Muscle of back (tissue), 11 donors: Measurements from ENCODE around the gene CREB3L2. TPM values are rescaled to one million over a fixed set of nuclear protein-coding genes. Genes with fewer than 3 reads are reported as not detected.

Experiments used
- DNase-seq, 3 donors: peaks; one replicate each; pipeline versions ENCODE4 v3.0.0 to v3.0.0-alpha.2; 2013
- polyA plus RNA-seq, 10 donors: library from polyadenylated mRNA; unstranded; fragments of 120-200 nt; gene quantifications; one replicate each; pipeline ENCODE4 v1.2.1, GENCODE V29; 2013; ENCODE audit not compliant: insufficient read length in 10 of 10

The CREB3L2 gene
- polyA plus RNA-seq, 10 donors, result 25.5 to 38.7 (median 34.8) TPM

GRCh38 chr7:137953665-137954470, 48.0 kb downstream of the CREB3L2 start:
- peak in 2 of 3 donors; percentile 62 to 82 for DNase-seq

DNA sequence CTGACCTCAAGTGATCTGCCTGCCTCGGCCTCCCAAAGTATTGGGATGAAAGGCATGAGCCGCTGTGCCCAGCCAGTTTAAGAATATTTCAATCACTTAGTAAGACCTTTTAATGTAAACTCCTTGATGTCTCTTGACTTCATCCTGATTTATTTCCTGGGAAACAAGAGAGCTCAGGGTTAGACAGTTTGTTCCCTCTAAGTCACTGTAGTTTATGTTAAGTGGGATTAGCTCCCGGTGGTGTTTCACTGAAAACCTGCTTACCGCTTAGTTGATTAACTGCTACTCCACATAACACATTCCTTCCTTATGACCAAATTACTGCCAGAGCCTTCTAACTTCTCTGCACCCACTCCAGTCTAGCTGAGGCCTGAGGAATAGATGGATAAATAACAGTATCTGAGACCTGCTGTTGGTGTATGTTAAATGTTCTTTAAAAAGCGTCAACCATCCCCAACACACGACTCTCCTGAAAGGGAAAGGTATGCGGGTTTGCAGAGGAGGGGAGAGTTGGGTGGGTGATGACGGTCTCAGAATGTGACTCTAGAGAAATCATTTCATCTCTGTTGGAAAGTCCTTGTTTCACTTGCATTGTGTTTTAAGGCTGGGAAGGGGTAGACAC, 48.7 kb downstream of the CREB3L2 start:
- DNase-seq, result peak in 1 of 3 donors; percentile 77

DNA sequence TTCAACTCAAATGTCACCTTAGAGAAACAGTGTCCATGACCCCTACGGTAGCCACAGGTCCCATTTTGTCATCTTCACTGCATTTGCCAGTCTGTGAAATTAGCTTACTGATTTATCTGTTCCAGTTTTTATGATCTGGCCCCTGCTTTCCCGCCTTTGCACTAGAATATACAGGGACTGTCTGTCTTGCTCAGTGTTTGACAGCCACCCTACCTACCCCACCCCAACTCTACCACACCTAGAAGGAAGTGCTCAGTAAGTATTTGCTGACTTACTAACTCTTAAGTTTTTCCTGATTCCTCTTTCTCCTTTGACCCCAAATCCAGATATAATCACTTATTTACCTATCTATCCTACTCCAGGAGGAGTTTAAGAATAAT, 49.5 kb downstream of the CREB3L2 start:
- no peak for DNase-seq

- no peak for DNase-seq
These were observed 50.0 kb downstream of the CREB3L2 start for GRCh38 chr7:137951700-137952425.

GRCh38 chr7:137950967-137951366, 50.9 kb downstream of the CREB3L2 start:
- no peak for DNase-seq

DNA sequence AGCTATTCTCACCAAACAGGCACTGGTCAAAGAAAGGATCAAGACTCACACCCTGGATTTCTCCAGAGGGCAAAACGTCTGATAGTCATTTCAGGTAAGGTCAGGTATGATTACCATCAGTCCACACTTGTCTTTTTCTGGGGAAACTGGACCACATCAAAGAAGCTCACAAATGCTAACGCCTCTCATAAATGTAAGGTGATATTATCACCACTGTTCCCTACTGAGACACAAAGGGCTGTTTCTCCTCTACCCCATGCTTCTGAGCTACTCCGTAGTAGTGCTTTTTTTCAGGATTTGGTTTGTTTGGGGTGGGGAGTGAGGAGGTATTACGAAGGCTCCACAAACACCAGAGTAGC, 51.6 kb downstream of the CREB3L2 start:
- DNase-seq, result no peak

GRCh38 chr7:137949416-137950262, 52.2 kb downstream of the CREB3L2 start:
- DNase-seq, result no peak

- DNase-seq, result no peak
These were observed 53.0 kb downstream of the CREB3L2 start for GRCh38 chr7:137948845-137949330.

DNA sequence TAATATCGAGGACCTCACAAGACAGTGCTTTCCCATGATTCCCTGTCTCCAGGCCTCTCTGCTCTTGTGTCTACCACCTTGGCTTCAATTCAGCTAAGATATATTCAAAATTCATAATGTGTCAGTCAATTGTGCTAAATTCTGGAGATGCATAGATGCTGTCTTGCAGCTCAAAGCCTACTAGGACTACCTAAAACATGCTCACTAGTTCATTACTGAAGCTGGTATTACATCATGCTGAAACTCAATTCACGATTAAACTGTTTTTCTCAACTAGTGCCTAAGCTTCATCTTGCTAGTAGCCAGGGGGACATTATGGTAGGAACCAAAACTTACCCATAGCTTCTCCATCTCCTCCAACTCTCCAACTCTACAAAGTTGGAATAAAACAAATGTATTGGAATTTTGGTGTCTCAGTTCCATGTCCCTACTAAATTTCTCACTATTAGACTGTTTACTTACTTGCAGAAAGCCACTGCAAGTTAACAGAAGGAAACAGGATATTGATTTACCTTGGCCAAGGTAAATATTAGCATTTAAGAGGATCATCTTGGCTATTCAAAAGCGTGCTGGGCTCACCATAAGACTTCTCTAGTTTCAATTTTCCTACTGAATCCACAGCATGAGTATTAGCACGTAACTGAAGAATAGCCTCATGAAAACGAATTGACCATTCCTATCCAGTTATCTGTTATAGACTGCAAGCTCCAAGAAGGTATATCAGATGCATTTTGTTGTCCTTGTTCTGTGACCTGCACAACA, 53.6 kb downstream of the CREB3L2 start:
- DNase-seq, result no peak

GRCh38 chr7:137947046-137947445, 54.8 kb downstream of the CREB3L2 start:
- DNase-seq, result no peak

DNA sequence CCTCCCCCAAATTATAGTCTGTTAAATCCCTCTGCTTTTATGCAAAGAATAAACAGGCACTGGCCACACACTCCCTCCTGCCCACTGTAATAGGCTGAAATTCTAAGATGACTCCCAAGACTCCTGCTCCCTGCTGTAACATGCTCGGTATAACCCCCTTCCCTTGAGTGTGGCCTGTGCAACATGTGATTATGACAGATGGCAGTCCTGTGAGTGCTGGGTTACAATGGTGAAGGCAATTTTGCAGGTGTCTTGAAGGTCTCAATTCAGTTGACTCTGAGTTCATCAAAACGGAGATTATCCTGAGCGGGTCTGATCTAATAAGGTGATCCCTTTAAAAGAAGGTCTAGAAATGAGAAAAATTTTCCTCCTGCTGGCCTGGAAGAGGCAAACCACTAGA, 55.9 kb downstream of the CREB3L2 start:
- DNase-seq, result no peak

GRCh38 chr7:137944168-137944567, 57.7 kb downstream of the CREB3L2 start:
- DNase-seq, result no peak

DNA sequence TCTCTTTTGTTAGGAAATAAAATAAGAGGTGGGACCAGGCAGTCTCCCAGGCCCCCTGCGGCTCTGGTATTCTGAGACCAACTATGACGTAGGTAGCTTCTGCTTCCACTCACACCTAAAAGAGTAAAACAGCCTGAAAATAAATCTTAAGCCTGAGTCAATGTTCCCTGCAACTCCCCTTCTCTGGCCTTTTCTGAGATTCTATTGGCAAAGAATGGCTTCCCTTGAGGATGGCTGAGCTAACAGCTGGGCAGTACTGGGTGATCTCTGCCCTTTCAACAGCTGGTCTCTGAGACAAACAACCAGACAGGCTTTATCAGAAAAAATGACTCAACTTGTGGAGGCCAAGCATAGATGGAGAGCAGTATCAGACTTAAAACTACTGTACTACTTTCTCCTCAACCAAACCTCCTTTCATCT, 58.7 kb downstream of the CREB3L2 start:
- peak in 2 of 3 donors; percentile 58 to 67 for DNase-seq

DNA sequence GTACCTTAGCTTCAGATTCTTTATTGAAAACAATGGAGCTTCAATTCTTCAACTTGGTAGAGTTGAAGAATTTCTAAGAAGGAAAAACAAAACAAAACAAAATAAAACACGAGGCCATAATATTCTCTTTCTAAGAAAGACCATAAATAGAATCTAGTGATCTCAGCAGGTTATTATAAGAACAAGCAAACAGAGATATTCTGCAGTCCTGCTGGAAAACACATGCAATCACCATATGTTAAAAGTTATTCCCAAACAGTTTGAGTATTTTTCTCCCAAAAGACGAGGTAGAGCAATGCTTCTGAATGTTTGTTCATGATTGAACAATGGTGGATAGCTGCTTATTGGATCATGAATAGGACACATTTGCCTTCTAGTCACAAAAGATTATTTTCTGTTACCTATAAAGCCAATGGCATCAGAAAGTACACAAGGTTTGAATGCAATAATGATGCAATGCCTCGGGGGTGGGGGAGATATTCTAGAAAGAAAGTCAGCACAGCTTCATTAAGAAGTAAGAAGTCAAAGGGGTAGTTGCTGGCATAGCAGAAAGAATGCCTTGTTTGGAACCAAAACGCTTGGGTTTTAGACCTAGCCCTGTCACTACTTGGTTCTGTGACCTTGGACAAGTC, 59.3 kb downstream of the CREB3L2 start:
- peak in 1 of 3 donors; percentile 64 for DNase-seq

- DNase-seq, result peak; percentile 54 to 71 (median 71)
These were observed 61.0 kb downstream of the CREB3L2 start for GRCh38 chr7:137940656-137941518.

DNA sequence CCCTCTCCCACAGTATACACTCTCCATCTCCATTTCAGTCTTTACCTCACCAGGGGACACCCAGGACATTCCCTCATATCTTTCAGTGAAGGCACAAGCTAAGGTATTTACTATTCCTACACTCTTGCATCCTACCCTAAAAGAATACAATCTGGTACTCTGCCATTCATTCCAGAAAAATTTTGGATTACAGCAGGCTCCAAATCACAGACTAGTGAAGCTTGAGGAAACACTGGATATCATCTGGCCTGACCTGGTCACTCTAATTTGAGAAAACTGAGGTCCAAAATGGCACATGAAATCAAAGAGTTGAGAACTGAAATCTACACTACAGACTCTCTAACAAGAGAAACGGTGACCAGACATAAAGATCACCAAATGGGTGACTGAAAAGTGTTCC, 61.7 kb downstream of the CREB3L2 start:
- DNase-seq, result no peak

GRCh38 chr7:137937202-137937560, 64.7 kb downstream of the CREB3L2 start:
- no peak for DNase-seq

DNA sequence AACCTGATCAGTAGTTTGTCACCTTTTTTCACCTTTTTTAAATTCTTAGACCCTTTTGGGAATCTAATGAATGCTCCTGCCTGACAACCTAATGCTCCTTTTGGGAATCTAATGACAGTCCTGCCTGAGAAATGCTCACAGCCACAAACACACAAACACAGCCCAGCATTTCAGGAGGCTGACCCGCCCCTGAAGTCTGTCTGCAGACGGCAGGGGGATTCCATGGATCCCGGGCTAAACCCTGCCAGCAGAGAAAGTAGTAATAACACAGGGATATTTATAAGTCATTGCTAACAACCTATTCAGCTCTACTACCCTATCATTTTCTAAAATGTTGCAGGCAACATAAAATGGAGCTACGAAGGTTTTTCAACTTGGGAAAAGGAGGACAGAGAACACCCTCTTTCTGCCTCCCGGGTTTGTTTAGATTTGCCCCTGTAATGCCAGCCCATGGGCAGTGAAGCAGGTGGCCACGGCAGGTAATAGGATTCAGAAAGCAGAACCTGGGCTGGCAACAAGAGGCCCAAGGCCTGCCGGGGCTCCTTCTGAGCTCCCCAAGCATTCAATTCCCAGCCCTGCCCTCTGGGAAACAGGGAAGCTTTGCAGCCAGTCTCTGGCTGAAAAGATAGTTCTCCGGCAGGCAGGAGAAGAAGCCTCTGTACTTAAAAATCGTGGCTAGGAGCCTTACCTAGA, 65.2 kb downstream of the CREB3L2 start:
- no peak for DNase-seq
